Activated T-cell treated with anti-CD3 and anti-CD28 coated beads for 4 hours (primary cell): ENCODE data around the gene ACOT7.

ENCODE experiments used
- DNase-seq: peaks from one replicate; pipeline ENCODE4 v3.0.0-alpha.2; 2020

Gene ACOT7

DNA sequence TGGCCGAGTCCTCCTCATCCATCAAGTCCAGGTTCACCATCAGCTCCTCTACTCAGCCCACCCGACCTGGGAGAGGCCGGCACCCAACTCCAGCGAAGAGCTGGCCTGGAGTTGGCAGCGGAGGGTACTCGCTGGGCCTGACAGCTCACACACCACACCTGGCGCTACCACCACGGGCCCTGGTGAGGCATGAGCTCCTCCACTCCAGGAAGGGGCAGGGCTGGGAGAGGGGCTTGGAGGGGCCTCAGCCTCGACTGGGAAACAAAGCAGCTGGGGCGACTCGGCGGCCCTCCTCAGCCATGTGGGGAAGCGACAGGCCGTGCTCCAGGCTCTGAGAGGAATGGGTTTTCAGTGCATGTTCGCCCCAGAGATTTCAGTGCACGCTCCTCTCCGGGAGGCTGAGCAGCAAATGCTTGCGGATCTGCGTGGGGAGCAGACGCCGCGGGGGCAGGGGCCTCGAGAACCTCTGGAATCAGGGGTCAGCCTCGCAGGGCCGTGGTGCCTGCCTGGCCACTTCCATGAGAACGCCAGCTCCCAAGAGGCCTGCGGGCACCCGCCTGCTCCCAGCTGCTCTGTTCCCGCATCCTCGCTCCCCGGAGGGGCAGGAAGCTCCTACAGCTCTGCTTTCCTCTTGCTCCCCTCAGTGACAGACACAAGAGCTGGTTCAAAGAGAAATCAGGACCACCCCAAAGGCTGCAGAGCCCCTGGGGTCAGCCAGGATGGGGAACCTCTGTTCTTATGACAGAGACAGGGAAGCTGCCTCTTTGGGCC lies 113.8 kb downstream of the ACOT7 start:
- DNase-seq: no peak

- no peak for DNase-seq
Measured at GRCh38 chr1:6279066-6279465, 114.5 kb downstream of the ACOT7 start.

GRCh38 chr1:6278263-6278662 lies 115.3 kb downstream of the ACOT7 start:
- DNase-seq: no peak

GRCh38 chr1:6276811-6277555 lies 116.6 kb downstream of the ACOT7 start:
- no peak for DNase-seq

GRCh38 chr1:6275826-6276782 lies 117.5 kb downstream of the ACOT7 start:
- DNase-seq: no peak

GRCh38 chr1:6274622-6275139 lies 118.9 kb downstream of the ACOT7 start:
- DNase-seq: no peak

DNA sequence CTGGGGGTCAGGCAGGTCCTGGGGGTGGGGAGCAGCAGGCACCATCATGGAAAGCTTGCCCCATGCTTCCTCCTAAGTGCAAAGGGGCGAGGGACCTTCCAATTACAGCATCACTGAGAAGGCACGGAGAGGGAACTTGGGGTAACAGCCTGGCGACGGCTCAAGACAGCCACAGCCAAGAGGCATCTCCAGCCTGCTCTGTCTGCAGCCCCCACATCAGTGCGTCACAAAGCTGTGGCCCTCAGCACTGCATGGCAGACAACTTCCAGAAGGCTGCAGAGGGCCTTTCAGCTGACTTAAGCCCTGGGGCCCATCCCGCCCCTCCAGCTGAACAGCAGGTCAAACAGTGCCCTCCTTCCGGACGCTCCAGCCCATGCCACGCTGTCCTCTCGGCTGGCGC lies 119.5 kb downstream of the ACOT7 start:
- no peak for DNase-seq

- no peak for DNase-seq
Measured at GRCh38 chr1:6273380-6273891, 120.1 kb downstream of the ACOT7 start.

GRCh38 chr1:6272868-6273267 lies 120.7 kb downstream of the ACOT7 start:
- DNase-seq: no peak

DNA sequence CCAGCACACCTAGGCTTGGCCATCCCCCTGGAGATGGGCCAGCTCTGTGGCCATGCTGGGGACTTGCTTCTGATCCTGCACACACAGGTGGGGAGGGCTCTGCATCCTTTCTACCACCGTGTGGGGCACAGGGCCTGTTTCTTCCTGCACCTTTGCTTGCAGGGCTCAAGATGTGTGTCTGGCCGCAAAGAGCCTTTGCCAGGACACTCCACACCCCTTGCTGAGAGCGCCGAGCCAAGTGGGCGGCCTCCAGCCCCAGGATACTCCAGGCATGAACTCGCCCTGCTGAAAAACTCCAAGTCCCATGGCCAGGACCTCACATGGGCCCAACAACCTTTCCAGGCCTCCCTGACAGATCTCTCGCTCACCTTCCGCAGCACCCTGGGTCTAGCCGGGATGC lies 121.1 kb downstream of the ACOT7 start:
- no peak for DNase-seq

- DNase-seq: no peak
Measured at GRCh38 chr1:6271554-6271953, 122.0 kb downstream of the ACOT7 start.

- DNase-seq: no peak
Measured at GRCh38 chr1:6271006-6271405, 122.6 kb downstream of the ACOT7 start.

DNA sequence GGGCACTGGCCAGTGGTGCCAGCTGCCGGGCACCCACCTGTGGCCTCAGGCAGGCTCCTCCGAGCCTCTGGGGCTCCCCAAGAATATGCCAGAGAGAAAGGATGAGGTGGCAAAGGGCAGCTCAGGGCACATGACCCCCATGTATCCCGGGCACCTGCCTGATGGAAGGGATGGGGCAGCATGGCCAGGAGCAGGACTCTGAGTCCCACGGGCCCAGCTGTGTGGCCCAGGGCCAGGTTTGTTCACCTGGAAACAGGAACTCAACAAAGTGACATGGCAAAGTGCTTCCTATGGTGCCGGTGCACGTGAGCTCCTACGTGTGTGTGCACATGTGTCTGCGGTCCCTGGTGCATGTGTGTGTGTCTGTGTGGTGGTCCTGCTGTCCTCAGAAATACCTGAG lies 123.2 kb downstream of the ACOT7 start:
- no peak for DNase-seq

DNA sequence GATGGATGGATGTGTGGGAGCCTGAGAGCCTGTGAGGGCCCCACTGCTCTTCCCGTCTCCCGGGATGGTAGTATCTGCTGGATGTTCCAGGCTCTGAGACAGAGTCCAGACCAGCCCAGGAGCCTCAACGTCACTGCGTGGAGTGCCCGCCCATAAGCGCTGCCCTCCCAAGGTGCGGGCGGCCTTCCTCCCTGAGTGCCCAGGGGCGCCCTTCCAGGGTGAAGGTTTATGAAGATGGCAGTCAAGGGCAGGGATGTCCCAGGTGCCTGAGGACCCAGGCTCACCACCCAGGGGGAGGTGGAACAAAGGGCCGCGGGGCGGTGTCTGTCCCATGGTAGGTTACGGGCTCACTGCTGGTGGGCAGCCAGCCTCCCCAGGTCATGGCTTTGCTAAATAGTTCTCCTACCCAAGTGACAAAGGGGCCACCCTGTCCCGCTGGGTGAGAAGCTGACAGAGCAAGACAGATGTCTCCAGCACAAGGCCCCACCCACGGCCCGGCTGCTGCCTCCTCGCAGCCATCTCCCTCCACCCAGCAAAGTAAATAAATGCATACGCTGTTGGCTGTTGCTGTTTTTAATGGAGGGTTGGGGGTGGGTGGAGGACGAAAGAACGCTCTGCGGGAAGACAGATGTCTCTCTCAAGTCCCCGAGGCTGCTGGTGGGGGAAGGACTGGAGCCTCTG lies 123.7 kb downstream of the ACOT7 start:
- DNase-seq: no peak

DNA sequence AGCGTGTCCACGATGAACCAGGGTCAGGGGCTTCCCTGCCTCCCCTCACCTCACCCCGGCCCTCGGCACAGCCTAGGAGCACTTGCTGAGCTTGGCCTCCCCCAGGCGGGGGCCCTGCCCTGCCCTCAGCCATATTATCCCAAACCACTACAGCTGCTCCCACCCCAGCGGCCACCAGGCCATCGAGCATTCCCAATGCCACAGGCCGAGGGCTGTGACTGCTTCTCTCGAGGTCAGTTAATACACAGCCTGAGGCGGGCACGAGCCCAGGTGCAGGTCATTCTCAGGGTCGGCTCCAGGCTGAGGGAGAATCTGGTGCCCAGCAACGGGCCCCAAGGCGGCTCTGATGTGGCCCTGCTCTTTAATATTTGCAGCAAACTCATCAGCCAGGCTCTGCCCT lies 124.3 kb downstream of the ACOT7 start:
- no peak for DNase-seq

GRCh38 chr1:6268415-6268814 lies 125.2 kb downstream of the ACOT7 start:
- DNase-seq: no peak

GRCh38 chr1:6267686-6268322 lies 125.8 kb downstream of the ACOT7 start:
- DNase-seq: no peak

DNA sequence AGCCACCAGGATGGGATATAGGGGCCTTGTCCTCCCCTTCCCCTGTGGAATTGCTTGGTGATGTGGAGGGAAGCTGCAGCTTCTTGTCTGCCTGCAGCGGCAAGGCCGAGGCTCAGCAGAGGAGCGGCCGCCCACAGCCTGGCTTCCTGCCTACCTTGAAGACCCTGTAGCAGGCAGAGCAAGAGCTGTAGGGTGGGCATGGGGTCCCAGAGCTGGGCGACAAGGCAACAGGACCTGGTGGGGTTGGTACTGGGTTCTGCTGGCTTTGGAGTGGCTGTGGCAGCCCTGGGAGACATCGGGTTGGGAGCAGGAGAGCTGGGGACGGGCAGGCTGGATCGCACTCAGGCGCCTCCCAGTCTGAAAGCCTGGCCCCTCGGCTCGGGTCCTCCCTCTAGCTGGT lies 126.9 kb downstream of the ACOT7 start:
- DNase-seq: no peak

DNA sequence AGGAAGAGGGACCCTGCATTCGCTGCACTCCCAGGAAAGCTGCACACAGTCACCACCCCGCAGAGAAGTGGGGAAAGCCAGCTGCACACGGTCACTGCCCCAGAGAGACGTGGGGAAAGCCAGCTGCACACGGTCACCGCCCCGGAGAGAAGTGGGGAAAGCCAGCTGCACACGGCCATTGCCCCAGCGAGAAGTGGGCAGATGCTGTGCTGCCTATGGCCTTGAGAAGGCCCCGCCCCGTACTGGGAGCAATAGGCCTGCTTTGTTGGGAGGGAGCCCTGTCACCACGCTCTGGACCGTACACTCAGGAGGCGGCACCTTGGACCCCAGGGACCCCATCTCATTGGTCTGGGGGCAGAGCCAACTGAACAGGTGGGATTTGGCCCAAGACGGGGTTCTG lies 128.4 kb downstream of the ACOT7 start:
- no peak for DNase-seq

DNA sequence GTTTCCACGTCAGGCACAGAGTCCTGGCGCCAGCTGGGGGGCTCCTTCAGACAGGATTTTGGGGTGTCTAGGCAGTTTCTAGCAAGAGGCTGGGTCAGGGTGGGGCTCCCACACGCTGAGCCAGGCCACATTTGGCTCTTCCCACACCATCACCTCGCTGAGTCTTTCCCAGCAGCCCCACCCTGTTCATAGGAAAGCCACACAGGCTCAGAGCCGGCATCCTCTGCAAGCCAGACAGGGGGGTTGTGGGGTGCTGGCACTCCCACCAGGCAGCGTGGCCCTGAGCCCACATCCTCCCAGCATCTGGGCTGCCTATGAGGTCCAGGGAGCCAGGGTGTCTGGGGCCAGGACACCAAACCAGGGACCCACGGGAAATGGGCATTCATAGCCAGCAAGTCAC lies 129.9 kb downstream of the ACOT7 start:
- no peak for DNase-seq

GRCh38 chr1:6262555-6263420 lies 130.8 kb downstream of the ACOT7 start:
- no peak for DNase-seq
